ENCODE data around the gene KLHL26.

Gene KLHL26

DNA sequence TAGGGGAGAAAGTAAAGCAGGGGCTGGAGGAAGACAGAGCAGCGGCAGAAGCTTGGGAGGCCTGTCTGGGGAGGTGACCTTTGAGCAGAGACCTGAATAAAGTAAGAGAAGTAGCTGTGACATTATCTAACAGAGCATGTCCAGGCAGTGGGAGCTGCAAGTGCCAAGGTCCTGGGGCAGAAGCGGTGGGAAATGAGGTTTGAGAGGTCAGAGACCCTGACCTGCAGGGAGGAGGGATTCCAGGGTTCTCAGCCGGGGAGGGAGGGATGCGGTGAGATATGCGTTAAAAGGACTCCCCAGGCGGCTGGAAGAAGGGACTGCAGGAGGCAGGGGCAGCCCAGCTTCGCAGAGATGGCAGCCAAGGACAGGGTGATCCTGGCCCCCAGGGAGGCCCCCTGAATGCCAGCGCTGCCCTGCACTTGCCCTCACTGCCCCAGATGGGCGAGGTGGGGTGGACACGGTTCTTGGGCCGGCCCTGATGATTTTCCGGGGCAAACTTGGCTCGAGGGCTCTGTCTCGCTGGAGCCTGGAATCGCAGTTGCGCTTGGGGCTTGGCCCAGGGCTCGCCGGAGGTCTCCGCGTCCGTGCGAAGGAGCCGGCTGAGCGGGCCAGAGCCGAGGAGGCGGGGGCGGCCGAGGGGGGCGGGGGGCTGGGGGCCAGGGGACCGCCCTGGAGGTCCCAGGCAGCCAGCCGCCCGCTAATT, 33.4 kb upstream of the KLHL26 start:
- TF ChIP-seq Cebpa-rat (IDR thresholded peaks at IDR 0.05) = no peak
- H3K4me3 ChIP-seq = no peak overlapping the region
- H3K4me1 ChIP-seq = peaks cover 12% of the 10 kb centered on the region
- peaks cover 91% of the 10 kb centered on the region for H3K27me3 ChIP-seq
- no peak overlapping the region for H3K27ac ChIP-seq
- peaks cover 58% of the 10 kb centered on the region for H4K20me1 ChIP-seq
- H3K9me3 ChIP-seq = no peaks in the 10 kb centered on the region
- H3K9ac ChIP-seq = no peak overlapping the region
- no peaks in the 10 kb centered on the region for H3K36me3 ChIP-seq
- H3K4me2 ChIP-seq = no peak overlapping the region

DNA sequence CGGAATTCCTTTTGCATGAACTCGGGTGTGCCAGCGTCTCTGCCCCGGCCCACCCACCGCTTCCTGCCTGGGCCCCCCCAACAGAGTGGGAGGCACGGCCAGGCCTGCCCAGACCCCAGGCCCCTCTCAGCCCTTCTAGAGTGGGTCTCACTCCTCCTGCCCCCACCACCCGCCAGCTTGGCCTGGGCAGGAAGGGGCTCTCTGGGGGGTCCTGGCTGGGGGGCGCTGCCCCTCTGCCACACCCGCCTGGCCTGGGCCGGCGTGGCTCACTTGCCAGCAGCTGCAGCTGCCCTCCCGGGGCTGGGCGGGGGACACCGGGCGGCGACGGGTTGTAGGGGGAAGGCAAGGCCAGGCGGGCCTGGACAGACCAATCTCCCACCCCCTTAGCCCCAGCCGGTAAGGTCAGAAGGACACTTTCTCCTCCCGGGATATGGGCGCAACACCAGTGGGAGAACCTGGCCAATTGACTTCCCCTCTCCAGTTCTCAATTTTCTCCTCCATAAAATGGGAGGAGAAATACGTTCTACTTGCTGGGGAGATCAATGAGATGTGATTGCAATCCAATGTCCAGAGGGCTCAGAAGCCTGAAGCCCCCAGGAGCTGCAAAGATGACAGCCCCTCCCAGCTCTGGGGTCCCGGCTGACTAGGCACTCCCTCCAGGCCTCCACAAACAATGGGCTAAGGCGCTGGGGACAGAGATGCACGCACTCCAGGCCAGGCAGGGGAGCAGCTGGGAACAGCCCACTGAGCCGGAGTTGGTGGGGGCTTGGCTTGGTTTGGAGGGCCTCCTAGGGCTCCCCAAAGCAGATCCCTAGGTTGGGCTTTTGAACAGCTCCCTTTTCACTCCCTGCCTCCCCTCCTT, 32.6 kb upstream of the KLHL26 start:
- Histone ChIP-seq H4K20me1 (peaks cover 66% of the 10 kb centered on the region), H3K9me3 (no peaks in the 10 kb centered on the region), H3K36me3 (no peaks in the 10 kb centered on the region), H3K4me2 (no peak overlapping the region), H3K9ac (no peak overlapping the region), H3K27me3 (peaks cover 91% of the 10 kb centered on the region), H3K27ac (no peak overlapping the region), H3K4me1 (peaks cover 12% of the 10 kb centered on the region), H3K4me3 (no peak overlapping the region)
- no peak for TF ChIP-seq Cebpa-rat (IDR thresholded peaks at IDR 0.05)

DNA sequence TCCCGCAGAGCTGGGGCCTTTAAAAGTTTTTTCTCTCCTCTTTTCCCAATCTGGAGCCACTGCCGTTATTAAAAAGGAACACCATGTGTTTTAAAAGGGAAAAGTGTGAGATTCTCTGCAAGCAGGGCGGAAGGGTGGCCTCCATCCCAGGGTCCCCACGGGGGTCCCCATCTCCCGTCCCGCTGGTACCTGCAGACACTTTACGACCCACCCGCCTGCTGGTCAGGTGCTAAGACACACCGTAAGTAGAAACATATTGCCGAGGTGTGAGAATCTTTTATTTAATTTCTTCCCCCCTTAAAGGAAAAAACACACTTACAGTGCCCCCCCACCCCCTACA, 32.0 kb upstream of the KLHL26 start:
- peaks cover 93% of the 10 kb centered on the region for H3K27me3 ChIP-seq
- no peak for TF ChIP-seq Cebpa-rat (IDR thresholded peaks at IDR 0.05)
- H3K4me2 ChIP-seq = no peak overlapping the region
- no peaks in the 10 kb centered on the region for H3K36me3 ChIP-seq
- no peak overlapping the region for H3K4me3 ChIP-seq
- no peak overlapping the region for H3K27ac ChIP-seq
- H3K9me3 ChIP-seq = no peaks in the 10 kb centered on the region
- no peak overlapping the region for H3K9ac ChIP-seq
- peaks cover 15% of the 10 kb centered on the region for H3K4me1 ChIP-seq
- peaks cover 72% of the 10 kb centered on the region for H4K20me1 ChIP-seq

- Histone ChIP-seq H3K4me3 (no peak overlapping the region), H3K4me2 (no peak overlapping the region; the same call in 1 of the 2 replicates), H3K9ac (no peak overlapping the region), H3K36me3 (no peaks in the 10 kb centered on the region), H3K27me3 (peaks cover 97% of the 10 kb centered on the region), H3K27ac (no peak overlapping the region), H3K9me3 (no peaks in the 10 kb centered on the region), H3K4me1 (peaks cover 19% of the 10 kb centered on the region), H4K20me1 (peaks cover 76% of the 10 kb centered on the region)
- no peak for TF ChIP-seq Cebpa-rat (IDR thresholded peaks at IDR 0.05)
Observed at GRCh38 chr19:18605196-18605545, 31.7 kb upstream of the KLHL26 start.

- no peak for TF ChIP-seq Cebpa-rat (IDR thresholded peaks at IDR 0.05)
- Histone ChIP-seq H4K20me1 (peaks cover 81% of the 10 kb centered on the region), H3K27ac (no peak overlapping the region), H3K4me1 (peaks cover 24% of the 10 kb centered on the region), H3K4me2 (peak overlapping the region; percentile 85), H3K4me3 (peak overlapping the region; percentile 59), H3K9ac (no peak overlapping the region), H3K36me3 (no peaks in the 10 kb centered on the region), H3K27me3 (peaks cover 100% of the 10 kb centered on the region), H3K9me3 (no peaks in the 10 kb centered on the region)
Observed at GRCh38 chr19:18605546-18606280, 31.1 kb upstream of the KLHL26 start.

- Histone ChIP-seq H3K4me2 (peak within 1 kb of the TSS; percentile 85), H3K27me3 (peaks cover 100% of the 10 kb centered on the region), H3K27ac (no peak within 1 kb of the TSS), H3K9ac (no peak within 1 kb of the TSS), H3K4me3 (peak within 1 kb of the TSS; percentile 59), H3K9me3 (no peaks in the 10 kb centered on the region), H4K20me1 (peaks cover 89% of the 10 kb centered on the region), H3K4me1 (peaks cover 33% of the 10 kb centered on the region), H3K36me3 (no peaks in the 10 kb centered on the region)
- no peak for TF ChIP-seq Cebpa-rat (IDR thresholded peaks at IDR 0.05)
Observed at GRCh38 chr19:18606281-18607225, 30.3 kb upstream of the KLHL26 start, which contains the start of gene CRLF1. Gene CRLF1 (minus strand): TSS chr19:18606799. CDS start chr19:18606656, 143 bp downstream.

- TF ChIP-seq Cebpa-rat (IDR thresholded peaks at IDR 0.05) = no peak
- Histone ChIP-seq H3K4me1 (peaks cover 42% of the 10 kb centered on the region), H3K27me3 (peaks cover 100% of the 10 kb centered on the region), H3K36me3 (no peaks in the 10 kb centered on the region), H3K4me3 (no peak overlapping the region), H3K4me2 (peak overlapping the region; percentile 24; the same call in 1 of the 2 replicates), H4K20me1 (peaks cover 91% of the 10 kb centered on the region), H3K27ac (no peak overlapping the region), H3K9ac (no peak overlapping the region), H3K9me3 (no peaks in the 10 kb centered on the region)
Observed at GRCh38 chr19:18607226-18608101, 29.4 kb upstream of the KLHL26 start.

DNA sequence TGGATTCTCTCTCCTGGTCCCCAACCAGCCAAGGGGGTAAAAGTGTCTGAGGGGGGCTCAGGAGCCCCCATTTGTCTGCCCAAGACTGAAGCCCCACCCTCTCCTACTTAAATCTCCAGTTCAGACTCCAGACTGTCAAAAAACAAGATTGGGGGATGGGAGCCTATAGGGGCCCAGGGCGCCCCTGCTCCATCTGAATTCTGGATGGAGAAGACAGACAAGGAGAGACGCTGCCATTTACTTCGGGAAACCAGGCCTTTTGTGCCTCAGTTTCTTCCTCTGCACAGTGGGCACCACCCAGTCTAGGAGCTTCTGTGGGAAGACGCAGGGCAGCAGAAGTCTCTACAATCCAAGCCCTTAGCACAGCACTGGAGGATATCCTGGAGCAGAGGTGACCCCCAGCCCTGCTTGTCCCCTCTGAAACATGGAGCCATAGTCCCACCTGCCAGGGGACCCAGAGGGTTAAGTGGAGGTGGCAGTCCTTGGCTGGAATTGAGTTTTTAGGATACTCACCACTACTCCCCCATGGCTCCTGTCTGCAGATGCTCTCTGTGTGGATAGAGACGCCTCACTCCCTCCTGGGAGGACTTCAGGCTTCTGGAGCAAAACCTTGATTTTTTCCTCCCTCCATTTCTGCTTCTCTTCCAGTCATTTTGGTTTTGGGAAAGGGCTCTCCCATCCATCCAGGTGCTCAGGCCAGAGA, 28.6 kb upstream of the KLHL26 start:
- no peak overlapping the region for H3K9ac ChIP-seq
- peaks cover 100% of the 10 kb centered on the region for H3K27me3 ChIP-seq
- H3K4me3 ChIP-seq = no peak overlapping the region
- H4K20me1 ChIP-seq = peaks cover 91% of the 10 kb centered on the region
- H3K9me3 ChIP-seq = no peaks in the 10 kb centered on the region
- TF ChIP-seq Cebpa-rat (IDR thresholded peaks at IDR 0.05) = no peak
- no peak overlapping the region for H3K4me2 ChIP-seq
- peaks cover 48% of the 10 kb centered on the region for H3K4me1 ChIP-seq
- no peak overlapping the region for H3K27ac ChIP-seq
- no peaks in the 10 kb centered on the region for H3K36me3 ChIP-seq
